Liver (tissue), 9 donors: ENCODE results near the gene ZNF747. TPM values are rescaled to one million over a fixed set of nuclear protein-coding genes. Genes with fewer than 3 reads are reported as not detected.

ENCODE experiments used
- DNase-seq: peaks from one replicate; pipeline ENCODE4 v3.0.0-alpha.2; 2017; ENCODE audit warnings: low spot score
- H3K27ac ChIP-seq, 2 donors: one replicate each; pipeline ENCODE4 v1.7.0; 2013; ENCODE audit warnings: inconsistent platforms in 2 of 2, low read length in 2 of 2, control low read depth in 1 of 2, low read depth in 1 of 2, mild to moderate bottlenecking in 1 of 2
- H3K27me3 ChIP-seq, 4 donors: one replicate each; pipeline versions ENCODE4 v1.6.1 to v1.7.0; 2013; ENCODE audit warnings: low read length in 3 of 4, inconsistent platforms in 1 of 4, mild to moderate bottlenecking in 1 of 4, moderate library complexity in 1 of 4; ENCODE audit not compliant: control insufficient read depth in 4 of 4, insufficient read depth in 4 of 4
- H3K36me3 ChIP-seq, 4 donors: one replicate each; pipeline versions ENCODE4 v1.6.1 to v1.7.0; 2013; ENCODE audit warnings: low read length in 3 of 4, mild to moderate bottlenecking in 3 of 4, low read depth in 1 of 4, moderate library complexity in 1 of 4; ENCODE audit not compliant: control insufficient read depth in 4 of 4, insufficient read depth in 3 of 4
- H3K4me1 ChIP-seq, 4 donors: one replicate each; pipeline versions ENCODE4 v1.6.1 to v1.7.0; 2013; ENCODE audit warnings: low read length in 3 of 4, mild to moderate bottlenecking in 3 of 4, moderate library complexity in 1 of 4; ENCODE audit not compliant: control insufficient read depth in 4 of 4, insufficient read depth in 4 of 4
- H3K4me3 ChIP-seq, 3 donors: one replicate each; pipeline versions ENCODE4 v1.6.1 to v1.7.0; 2013; ENCODE audit warnings: low read length in 3 of 3, control low read depth in 1 of 3, low read depth in 1 of 3, mild to moderate bottlenecking in 1 of 3
- H3K9ac ChIP-seq, 2 donors: one replicate each; pipeline ENCODE4 v1.7.0; 2013; ENCODE audit warnings: low read length in 2 of 2, mild to moderate bottlenecking in 2 of 2, moderate library complexity in 2 of 2, control low read depth in 1 of 2, low read depth in 1 of 2
- H3K9me3 ChIP-seq, 4 donors: one replicate each; pipeline versions ENCODE4 v1.6.1 to v1.7.0; 2013; ENCODE audit warnings: low read length in 3 of 4; ENCODE audit not compliant: control insufficient read depth in 4 of 4
- ATF3 ChIP-seq: IDR thresholded peaks from 2 replicates; pipeline ENCODE4 v1.6.1; 2016; ENCODE audit warnings: antibody characterized with exemption
- CTCF ChIP-seq: fragments of 150-350 bp; IDR thresholded peaks from 2 replicates; pipeline ENCODE4 v1.5.1; 2017; ENCODE audit warnings: improper control_type of control experiment, low read depth, low read length; ENCODE audit not compliant: missing input control
- EGR1 ChIP-seq, 2 donors: IDR thresholded peaks; 2 replicates each; pipeline ENCODE4 v1.6.1; 2016 to 2018; ENCODE audit warnings: antibody characterized with exemption in 2 of 2, low read depth in 2 of 2
- FOXA1 ChIP-seq: IDR thresholded peaks from 2 replicates; pipeline ENCODE4 v1.6.1; 2016; ENCODE audit warnings: antibody characterized with exemption
- FOXA2 ChIP-seq: IDR thresholded peaks from 2 replicates; pipeline ENCODE4 v1.6.1; 2016; ENCODE audit warnings: antibody characterized with exemption
- GABPA ChIP-seq, 2 donors: IDR thresholded peaks in 1 of 2; conservative IDR thresholded peaks in 1 of 2; 2 replicates each; pipeline ENCODE4 v1.6.1; 2016; ENCODE audit warnings: antibody characterized with exemption in 2 of 2, mild to moderate bottlenecking in 1 of 2, moderate library complexity in 1 of 2
- HNF4A ChIP-seq, 2 donors: conservative IDR thresholded peaks; 2 replicates each; pipeline ENCODE4 v1.6.1; 2016; ENCODE audit warnings: antibody characterized with exemption in 2 of 2, mild to moderate bottlenecking in 2 of 2
- HNF4G ChIP-seq: IDR thresholded peaks from 2 replicates; pipeline ENCODE4 v1.6.1; 2016; ENCODE audit warnings: antibody characterized with exemption
- JUND ChIP-seq, 2 donors: IDR thresholded peaks; 2 replicates each; pipeline ENCODE4 v1.6.1; 2016; ENCODE audit warnings: antibody characterized with exemption in 2 of 2
- NR2F2 ChIP-seq: IDR thresholded peaks from 2 replicates; pipeline ENCODE4 v1.6.1; 2016; ENCODE audit warnings: antibody characterized with exemption
- RAD21 ChIP-seq, 2 donors: IDR thresholded peaks; 2 replicates each; pipeline ENCODE4 v1.6.1; 2016; ENCODE audit warnings: antibody characterized with exemption in 2 of 2, mild to moderate bottlenecking in 2 of 2
- REST ChIP-seq: IDR thresholded peaks from 2 replicates; pipeline ENCODE4 v1.6.1; 2016; ENCODE audit warnings: antibody characterized with exemption, mild to moderate bottlenecking
- RXRA ChIP-seq, 2 donors: IDR thresholded peaks; 2 replicates each; pipeline ENCODE4 v1.6.1; 2017 to 2018; ENCODE audit warnings: antibody characterized with exemption in 2 of 2, mild to moderate bottlenecking in 1 of 2
- TAF1 ChIP-seq: conservative IDR thresholded peaks from 2 replicates; pipeline ENCODE4 v1.6.1; 2016; ENCODE audit warnings: antibody characterized with exemption, mild to moderate bottlenecking
- YY1 ChIP-seq: IDR thresholded peaks from 2 replicates; pipeline ENCODE4 v1.6.1; 2016; ENCODE audit warnings: antibody characterized with exemption, mild to moderate bottlenecking
- ZBTB33 ChIP-seq: IDR thresholded peaks from 2 replicates; pipeline ENCODE4 v1.6.1; 2016; ENCODE audit warnings: antibody characterized with exemption
- WGBS: extraction: QIAGEN DNeasy Blood & Tissue Kit; methylation state at CpG from one replicate; pipeline ENCODE4 v1.1.7; 2013; 5-methylcytosine and 5-hydroxymethylcytosine counted together
- polyA plus RNA-seq, 2 donors: library from polyadenylated mRNA; stranded (reverse) in 1 of 2; unstranded in 1 of 2; fragments of 200-250 nt in 1 of 2; fragments of >200 nt in 1 of 2; fragmentation: Nextera tagmentation in 1 of 2; extraction: Ambion mirVana in 1 of 2; gene quantifications; one replicate each; pipeline versions ENCODE4 v1.2.1 to v1.2.3, GENCODE V29; 2013 to 2015
- total RNA-seq, 2 donors: library from RNA; depleted of rRNA; stranded (reverse); fragments of >200 nt; gene quantifications; one replicate each; pipeline ENCODE4 v1.2.3, GENCODE V29; 2014
- donor health status: healthy.
- donor health status: healthy.
- donor health status: healthy.
- donor health status: healthy.
- donor health status: healthy.

Gene ZNF747
- total and polyA plus RNA-seq, 4 donors = 3.8 to 10.5 (median 6.5) TPM

- H3K27me3 ChIP-seq = no peaks in the 10 kb centered on the region
- peaks cover 0 to 16% (median 8%) of the 10 kb centered on the region in 4 donors for H3K4me1 ChIP-seq
- WGBS = 92% methylated on average over 4 of the region's 4 CpGs
- no peak overlapping the region for H3K27ac ChIP-seq
- peaks cover 0 to 9% (median 0%) of the 10 kb centered on the region in 4 donors for H3K36me3 ChIP-seq
- H3K4me3 ChIP-seq = no peak overlapping the region
- no peak for DNase-seq
- no peak overlapping the region for H3K9ac ChIP-seq
- TF ChIP-seq FOXA1 = no peak
- no peak for TF ChIP-seq CTCF
- TF ChIP-seq REST = no peak
- no peak for TF ChIP-seq RAD21 (IDR thresholded peaks at IDR 0.05)
- no peak for TF ChIP-seq YY1
- no peak for TF ChIP-seq FOXA2
- no peak for TF ChIP-seq EGR1 (IDR thresholded peaks at IDR 0.05; ENCODE audit: low read depth in 2 of 2)
- TF ChIP-seq HNF4A (conservative IDR thresholded peaks at IDR 0.05) = no peak
- no peak for TF ChIP-seq TAF1
- TF ChIP-seq HNF4G = no peak
- no peak for TF ChIP-seq ZBTB33
- TF ChIP-seq ATF3 = no peak
- no peak for TF ChIP-seq GABPA (IDR thresholded peaks at IDR 0.05 in 1 of 2, conservative IDR thresholded peaks at IDR 0.05 in 1 of 2)
- TF ChIP-seq JUND (IDR thresholded peaks at IDR 0.05) = no peak
- no peak for TF ChIP-seq RXRA (IDR thresholded peaks at IDR 0.05)
- TF ChIP-seq NR2F2 = no peak
- H3K9me3 ChIP-seq = no peaks in the 10 kb centered on the region
Observed at GRCh38 chr16:30491229-30491628, 43.4 kb downstream of the ZNF747 start.

GRCh38 chr16:30490210-30490609 is 44.4 kb downstream of the ZNF747 start:
- WGBS = 76% methylated on average over 6 of the region's 6 CpGs
- no peak overlapping the region for H3K9ac ChIP-seq
- no peak for TF ChIP-seq RXRA (IDR thresholded peaks at IDR 0.05)
- no peak for TF ChIP-seq YY1
- TF ChIP-seq FOXA1 = no peak
- no peak for TF ChIP-seq HNF4A (conservative IDR thresholded peaks at IDR 0.05)
- TF ChIP-seq ZBTB33 = no peak
- no peaks in the 10 kb centered on the region for H3K27me3 ChIP-seq
- no peaks in the 10 kb centered on the region for H3K9me3 ChIP-seq
- DNase-seq = no peak
- no peak overlapping the region for H3K27ac ChIP-seq
- peaks cover 0 to 9% (median 0%) of the 10 kb centered on the region in 4 donors for H3K36me3 ChIP-seq
- peaks cover 0 to 16% (median 8%) of the 10 kb centered on the region in 4 donors for H3K4me1 ChIP-seq
- H3K4me3 ChIP-seq = no peak overlapping the region
